K562 (cell line): Measurements from ENCODE around the gene CCNC. TPM values are rescaled to one million over a fixed set of nuclear protein-coding genes. Genes with fewer than 3 reads are reported as not detected.

Experiments used
- BCLAF1 ChIP-seq, 2 experiments: fragments of 450-650 bp in 1 of 2; IDR thresholded peaks; 2 replicates each; pipeline ENCODE4 v1.6.1; 2011 to 2017; ENCODE audit warnings: low read depth in 2 of 2, antibody characterized with exemption in 1 of 2, borderline replicate concordance in 1 of 2, low read length in 1 of 2, mild to moderate bottlenecking in 1 of 2, mixed read lengths in 1 of 2; ENCODE audit not compliant: control insufficient read depth in 1 of 2
- CBX3 ChIP-seq, 2 experiments: IDR thresholded peaks; 1 replicate in 1 of 2; 2 replicates in 1 of 2; pipeline ENCODE4 v1.6.1; 2012; ENCODE audit warnings: inconsistent platforms in 2 of 2, low read length in 2 of 2, borderline replicate concordance in 1 of 2, control low read depth in 1 of 2
- CXXC5 ChIP-seq: fragments of 250-450 bp; sonication (Bioruptor Pico); IDR thresholded peaks from 2 replicates; pipeline ENCODE4 v1.8.0; 2022; ENCODE audit warnings: inconsistent platforms, mild to moderate bottlenecking, moderate library complexity
- E2F5 ChIP-seq: sonication (generic); formaldehyde crosslinking; IDR thresholded peaks from 2 replicates; pipeline ENCODE4 v1.8.0; 2022; ENCODE audit warnings: mild to moderate bottlenecking, missing genetic modification reagents
- KLF10 ChIP-seq: fragments of 250-450 bp; sonication (Bioruptor Pico); IDR thresholded peaks from 2 replicates; pipeline ENCODE4 v1.6.1; 2021; ENCODE audit warnings: matching md5 sums
- MAFF ChIP-seq: IDR thresholded peaks from 2 replicates; pipeline ENCODE4 v1.6.1; 2012; ENCODE audit warnings: low read length, improper control_type of control experiment
- MIER1 ChIP-seq: fragments of 450-650 bp; IDR thresholded peaks from 2 replicates; pipeline ENCODE4 v1.6.1; 2016; ENCODE audit warnings: antibody characterized with exemption, mild to moderate bottlenecking, low read depth
- MTA3 ChIP-seq: fragments of 450-650 bp; formaldehyde crosslinking; IDR thresholded peaks from 2 replicates; pipeline ENCODE4 v1.6.1; 2017; ENCODE audit warnings: mild to moderate bottlenecking, borderline replicate concordance
- NCOR1 ChIP-seq: fragments of 450-650 bp; IDR thresholded peaks from 2 replicates; pipeline ENCODE4 v1.6.1; 2016; ENCODE audit warnings: mild to moderate bottlenecking, moderate library complexity
- PHF8 ChIP-seq: fragments of 200-600 bp; sonication (generic); IDR thresholded peaks from 2 replicates; pipeline ENCODE4 v1.6.1; 2012; ENCODE audit warnings: mixed run types, mild to moderate bottlenecking, inconsistent platforms, low read length, moderate library complexity, borderline replicate concordance
- RCOR1 ChIP-seq, 2 experiments: IDR thresholded peaks; 2 replicates each; pipeline ENCODE4 v1.6.1; 2012; ENCODE audit warnings: low read depth in 2 of 2, low read length in 2 of 2, borderline replicate concordance in 1 of 2, improper control_type of control experiment in 1 of 2
- SMAD3 ChIP-seq: fragments of 450-650 bp; formaldehyde crosslinking; conservative IDR thresholded peaks from 2 replicates; pipeline ENCODE4 v1.4.0; 2020; ENCODE audit warnings: mild to moderate bottlenecking
- SRSF3 ChIP-seq: fragments of 200-400 bp; formaldehyde crosslinking; IDR thresholded peaks from 2 replicates; pipeline ENCODE4 v1.6.1; 2016; ENCODE audit warnings: mild to moderate bottlenecking, low read length, moderate library complexity; ENCODE audit not compliant: insufficient read depth
- STAT5A ChIP-seq: IDR thresholded peaks from 2 replicates; pipeline ENCODE4 v1.6.1; 2012; ENCODE audit warnings: low read length, inconsistent platforms, borderline replicate concordance
- TOE1 ChIP-seq, 2 experiments: fragments of 450-650 bp in 1 of 2; sonication (generic) in 1 of 2; formaldehyde crosslinking in 1 of 2; IDR thresholded peaks; 2 replicates each; pipeline versions ENCODE4 v1.7.1 to v1.8.0; 2016 to 2022; ENCODE audit warnings: borderline replicate concordance in 2 of 2, mild to moderate bottlenecking in 2 of 2, antibody characterized with exemption in 1 of 2, inconsistent platforms in 1 of 2, low read depth in 1 of 2, missing genetic modification reagents in 1 of 2, moderate library complexity in 1 of 2
- ZC3H11A ChIP-seq: IDR thresholded peaks from 2 replicates; pipeline ENCODE4 v1.6.1; 2012; ENCODE audit warnings: low read depth, low read length, improper control_type of control experiment
- ZNF274 ChIP-seq: IDR thresholded peaks from 2 replicates; pipeline ENCODE4 v1.6.1; 2011; ENCODE audit warnings: low read depth, mild to moderate bottlenecking, low read length, moderate library complexity, borderline replicate concordance
- ZNF57 ChIP-seq: fragments of 450-650 bp; formaldehyde crosslinking; IDR thresholded peaks from 2 replicates; pipeline ENCODE4 v1.4.0; 2020; ENCODE audit warnings: mild to moderate bottlenecking, moderate library complexity
- ZNF584 ChIP-seq: fragments of 200-800 bp; sonication (Bioruptor generic); IDR thresholded peaks from 2 replicates; pipeline ENCODE4 v1.6.1; 2016; ENCODE audit warnings: low read depth, mild to moderate bottlenecking, missing genetic modification characterization, missing compliant biosample characterization
- ZNF707 ChIP-seq: fragments of 250-450 bp; sonication (Bioruptor Pico); conservative IDR thresholded peaks from 2 replicates; pipeline ENCODE4 v1.8.0; 2022; ENCODE audit warnings: inconsistent platforms, mild to moderate bottlenecking, moderate library complexity
- polyA plus RNA-seq, 8 experiments: library from polyadenylated mRNA; depleted of rRNA in 4 of 8; stranded (reverse) in 5 of 8; unstranded in 3 of 8; fragments of >200 nt; fragmentation: Nextera tagmentation in 2 of 8; fragmentation: Illumina TruSeq in 1 of 8; extraction: Ambion mirVana in 2 of 8; extraction: Trizol in 1 of 8; gene quantifications; 2 replicates each; pipeline versions ENCODE4 v1.2.1 to v1.2.3, GENCODE V29; 2011 to 2014; ENCODE audit warnings: inconsistent platforms in 1 of 8, missing spikeins in 1 of 8
- total RNA-seq, 7 experiments: library from RNA; depleted of rRNA in 6 of 7; stranded (reverse); fragments of >200 nt in 6 of 7; fragmentation: Illumina TruSeq in 2 of 7; extraction: Trizol in 2 of 7; gene quantifications; 2 replicates each; pipeline versions ENCODE4 v1.2.1 to v1.2.3, GENCODE V29; 2011 to 2021; ENCODE audit warnings: low replicate concordance in 1 of 7

CCNC gene
- total and polyA plus RNA-seq, 9 of the 15 experiments (the other 6 are each of a cell fraction or from before 2014, with no cell fraction given) = 68.7 to 177 (median 99.6) TPM

DNA sequence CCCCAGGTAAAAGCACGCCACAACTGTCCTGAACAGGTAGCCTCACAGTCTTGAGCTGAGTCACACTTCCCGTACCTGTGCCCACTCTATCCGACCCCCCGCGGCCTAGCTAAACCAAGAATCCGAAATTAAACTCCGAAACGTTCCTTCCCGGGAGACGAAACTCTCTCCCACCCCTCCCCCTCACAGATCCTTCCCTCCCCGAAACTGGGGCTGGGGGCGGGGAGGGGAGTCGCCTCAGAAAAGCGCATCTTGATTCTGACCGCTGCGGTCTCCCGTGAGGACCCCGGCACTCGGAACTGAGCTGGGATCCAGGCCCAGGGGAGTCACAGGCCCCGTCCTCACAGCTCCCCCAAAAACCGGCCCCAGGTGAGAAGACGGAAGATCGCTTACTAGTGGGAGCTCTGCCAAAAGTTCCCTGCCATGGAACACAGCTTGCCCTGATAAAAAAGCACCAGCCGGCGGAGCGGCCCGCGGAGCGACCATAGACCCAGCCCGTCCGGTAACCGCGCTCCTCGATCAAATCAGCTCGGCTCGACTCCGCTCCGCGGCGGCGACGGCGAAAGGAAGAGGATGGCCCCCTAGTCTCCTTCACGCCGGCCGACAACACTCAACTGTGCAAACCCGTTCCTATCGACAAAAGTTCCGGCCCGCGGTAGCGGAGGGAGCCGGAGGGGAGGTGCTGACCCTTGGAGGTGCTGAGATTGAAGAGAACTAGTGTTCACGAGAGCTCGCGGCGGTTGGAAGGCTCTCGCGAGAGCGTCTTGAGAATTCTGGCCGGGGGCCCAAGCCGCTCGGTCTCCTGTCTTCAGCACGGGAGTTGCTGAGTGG, at the start of gene CCNC (continued):
- TF ChIP-seq BCLAF1 (IDR thresholded peaks at IDR 0.05; ENCODE audit: borderline replicate concordance in 1 of 2, control insufficient read depth in 1 of 2, low read depth in 2 of 2, low read length in 1 of 2) (peak in 1 of 2 experiments; percentile 94; a peak in 2 of 4 replicates), CXXC5 (CRISPR knock-in tag) (peak; percentile 86), ZNF584 (CRISPR knock-in tag) (no peak), SRSF3 (0 out of 2 replicates have a peak, but pooled peaks have one; percentile 59), SMAD3 (no peak), KLF10 (CRISPR knock-in tag) (no peak), MTA3 (peak; percentile 94), CBX3 (IDR thresholded peaks at IDR 0.05; ENCODE audit: borderline replicate concordance in 1 of 2, low read length in 2 of 2) (peak in 1 of 2 experiments; percentile 97; a peak in 2 of 3 replicates), ZNF274 (no peak), PHF8 (peak; percentile 97), ZNF57 (CRISPR knock-in tag) (no peak), TOE1 (IDR thresholded peaks at IDR 0.05; ENCODE audit: borderline replicate concordance) (peak; percentile 81; the same call in 1 of the 2 replicates), TOE1 (CRISPR knock-in tag; IDR thresholded peaks at IDR 0.05; ENCODE audit: borderline replicate concordance, low read depth) (no peak), ZNF707 (no peak), MAFF (peak; percentile 58; the same call in 1 of the 2 replicates), ZC3H11A (peak; percentile 98), RCOR1 (IDR thresholded peaks at IDR 0.05; ENCODE audit: borderline replicate concordance in 1 of 2, low read depth in 2 of 2, low read length in 2 of 2) (peak; percentile 84 to 99), NCOR1 (peak; percentile 25), STAT5A (0 out of 2 replicates have a peak, but pooled peaks have one; percentile 12), E2F5 (CRISPR knock-in tag) (no peak), MIER1 (no peak)
